HUES64 (cell line): ENCODE data around the gene SDC1.

Source experiments
- H3K27ac ChIP-seq: 2 replicates; pipeline ENCODE4 v1.7.0; 2013; ENCODE audit warnings: low read depth, low read length, inconsistent platforms
- H3K27me3 ChIP-seq: 2 replicates; pipeline ENCODE4 v1.6.1; 2013; ENCODE audit warnings: mild to moderate bottlenecking, low read length; ENCODE audit not compliant: insufficient read depth
- H3K36me3 ChIP-seq: 2 replicates; pipeline ENCODE4 v1.6.1; 2013; ENCODE audit warnings: mild to moderate bottlenecking, low read length; ENCODE audit not compliant: insufficient read depth
- H3K4me1 ChIP-seq: 2 replicates; pipeline ENCODE4 v1.6.1; 2013; ENCODE audit warnings: mild to moderate bottlenecking, low read length, moderate library complexity; ENCODE audit not compliant: insufficient read depth
- H3K4me3 ChIP-seq: 2 replicates; pipeline ENCODE4 v1.5.1; 2013; ENCODE audit warnings: mild to moderate bottlenecking, low read length, moderate library complexity
- H3K9ac ChIP-seq: 2 replicates; pipeline ENCODE4 v1.6.1; 2013; ENCODE audit warnings: mild to moderate bottlenecking, low read depth, low read length
- H3K9me3 ChIP-seq: 2 replicates; pipeline ENCODE4 v1.6.1; 2013; ENCODE audit warnings: low read depth, low read length; ENCODE audit not compliant: insufficient read depth
- WGBS: fragments of 150-250, 120-280 bp; methylation state at CpG from one replicate; pipeline ENCODE4 v1.1.7; 2013; ENCODE audit warnings: missing lambda C conversion rate; 5-methylcytosine and 5-hydroxymethylcytosine counted together

SDC1 gene

DNA sequence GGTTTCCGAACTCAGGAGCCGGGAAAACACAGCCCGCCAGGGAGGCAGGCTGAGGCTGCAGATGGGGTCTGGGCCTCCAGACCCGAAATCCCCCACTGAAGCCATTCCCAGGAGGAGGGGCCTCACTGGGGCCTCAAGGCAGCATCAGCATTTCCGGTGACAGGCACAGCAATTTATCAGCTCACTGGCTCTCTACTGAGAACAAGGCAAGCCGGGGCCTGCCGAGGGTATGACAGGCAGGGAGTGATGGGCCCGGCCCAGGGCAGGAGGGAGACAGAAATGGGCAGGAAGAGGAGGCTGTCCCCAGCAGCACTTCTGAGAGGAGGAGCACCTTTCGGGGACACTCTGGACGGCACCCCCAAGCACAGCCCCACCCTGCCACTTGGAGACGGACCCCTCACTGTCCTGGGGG, 12.5 kb downstream of the SDC1 start:
- Histone ChIP-seq H3K9me3 (no peaks in the 10 kb centered on the region), H3K4me1 (peaks cover 15% of the 10 kb centered on the region; the same call in 1 of the 2 replicates), H3K27me3 (no peaks in the 10 kb centered on the region), H3K27ac (no peak overlapping the region), H3K9ac (no peak overlapping the region; the same call in 1 of the 2 replicates), H3K36me3 (no peaks in the 10 kb centered on the region), H3K4me3 (no peak overlapping the region)
- WGBS: 79% methylated on average over 11 of the region's 11 CpGs

DNA sequence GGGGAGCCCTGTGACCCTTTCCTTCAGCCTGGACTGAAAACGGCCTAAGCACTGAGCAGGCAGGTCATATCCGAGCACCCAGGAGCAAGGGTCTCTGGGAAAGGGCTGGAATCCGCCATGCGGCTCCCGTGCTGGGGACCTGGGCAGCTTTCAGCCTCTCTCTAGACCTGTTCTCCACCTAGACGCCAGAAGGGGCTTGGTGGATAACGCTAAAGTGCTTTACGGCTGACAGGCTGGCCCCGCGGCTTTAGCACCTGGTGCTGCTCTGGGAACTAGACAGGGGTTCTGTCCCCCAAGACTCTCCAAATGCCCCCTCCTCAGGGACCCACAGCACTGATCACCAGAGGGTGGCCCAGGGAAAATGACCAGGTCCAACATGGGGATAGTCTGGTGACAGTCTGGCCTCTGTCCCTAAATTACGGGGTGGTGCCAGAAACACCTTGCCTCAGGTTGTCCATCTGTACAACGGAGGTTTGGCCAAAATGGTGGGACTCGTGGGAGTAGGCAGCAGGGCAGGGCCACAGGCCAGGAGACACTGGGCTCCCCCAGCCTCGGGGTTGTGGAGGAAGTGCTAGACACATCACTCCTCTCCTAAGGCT, 13.0 kb downstream of the SDC1 start:
- H3K9ac ChIP-seq: no peak overlapping the region
- WGBS: 90% methylated on average over 14 of the region's 14 CpGs
- H3K9me3 ChIP-seq: no peaks in the 10 kb centered on the region
- no peaks in the 10 kb centered on the region for H3K27me3 ChIP-seq
- H3K36me3 ChIP-seq: no peaks in the 10 kb centered on the region
- H3K4me3 ChIP-seq: no peak overlapping the region
- peak overlapping the region; percentile 18; the same call in 1 of the 2 replicates for H3K27ac ChIP-seq
- peaks cover 15% of the 10 kb centered on the region; the same call in 1 of the 2 replicates for H3K4me1 ChIP-seq

DNA sequence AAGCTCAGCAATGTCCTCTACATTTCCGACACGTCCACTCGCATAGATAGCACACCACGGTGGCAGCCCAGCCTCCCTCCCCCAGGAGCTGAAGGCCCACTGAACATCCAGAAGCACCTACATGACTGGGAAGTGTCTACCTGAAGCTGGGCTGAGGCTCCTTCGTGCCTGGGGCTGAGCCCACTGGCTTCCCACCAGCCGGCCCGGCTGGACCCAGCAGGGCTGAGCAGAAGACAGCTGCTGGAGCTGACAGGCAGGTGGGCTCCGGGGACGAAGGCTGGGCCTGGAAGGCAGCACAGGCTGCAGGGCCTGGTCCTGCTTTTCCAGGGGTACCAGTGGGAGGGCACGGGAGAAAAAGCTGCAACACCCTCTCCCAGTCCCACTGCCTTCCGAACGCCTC, 13.5 kb downstream of the SDC1 start:
- 91% methylated on average over 12 of the region's 12 CpGs for WGBS

DNA sequence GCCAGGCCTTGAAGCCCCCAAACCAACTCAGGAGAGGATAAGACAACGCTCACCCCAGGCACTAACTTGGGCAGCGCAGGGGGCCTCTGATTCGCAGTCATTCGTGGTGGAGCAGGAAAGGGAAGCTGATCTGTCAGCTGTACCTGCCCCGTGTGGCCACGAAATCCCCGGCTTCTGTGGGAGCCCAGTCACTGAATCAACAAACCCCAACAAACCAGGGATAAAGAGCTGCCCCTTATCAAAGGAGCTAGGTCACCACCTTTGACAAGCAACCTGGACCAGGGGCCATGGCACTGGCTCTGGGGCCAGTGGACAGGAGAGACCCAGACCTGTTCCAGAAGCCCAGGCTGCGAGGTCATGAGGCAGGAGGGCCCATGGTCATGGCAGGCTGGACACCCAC, 14.5 kb downstream of the SDC1 start:
- 93% methylated on average over 8 of the region's 8 CpGs for WGBS
- Histone ChIP-seq H3K27ac (no peak overlapping the region), H3K36me3 (no peaks in the 10 kb centered on the region)

More for the DNA sequence above, 13.5 kb downstream of the SDC1 start:
- Histone ChIP-seq H3K36me3 (no peaks in the 10 kb centered on the region), H3K4me3 (no peak overlapping the region), H3K27ac (no peak overlapping the region; the same call in 1 of the 2 replicates), H3K9ac (no peak overlapping the region), H3K27me3 (no peaks in the 10 kb centered on the region), H3K4me1 (peaks cover 15% of the 10 kb centered on the region; the same call in 1 of the 2 replicates), H3K9me3 (no peaks in the 10 kb centered on the region)

DNA sequence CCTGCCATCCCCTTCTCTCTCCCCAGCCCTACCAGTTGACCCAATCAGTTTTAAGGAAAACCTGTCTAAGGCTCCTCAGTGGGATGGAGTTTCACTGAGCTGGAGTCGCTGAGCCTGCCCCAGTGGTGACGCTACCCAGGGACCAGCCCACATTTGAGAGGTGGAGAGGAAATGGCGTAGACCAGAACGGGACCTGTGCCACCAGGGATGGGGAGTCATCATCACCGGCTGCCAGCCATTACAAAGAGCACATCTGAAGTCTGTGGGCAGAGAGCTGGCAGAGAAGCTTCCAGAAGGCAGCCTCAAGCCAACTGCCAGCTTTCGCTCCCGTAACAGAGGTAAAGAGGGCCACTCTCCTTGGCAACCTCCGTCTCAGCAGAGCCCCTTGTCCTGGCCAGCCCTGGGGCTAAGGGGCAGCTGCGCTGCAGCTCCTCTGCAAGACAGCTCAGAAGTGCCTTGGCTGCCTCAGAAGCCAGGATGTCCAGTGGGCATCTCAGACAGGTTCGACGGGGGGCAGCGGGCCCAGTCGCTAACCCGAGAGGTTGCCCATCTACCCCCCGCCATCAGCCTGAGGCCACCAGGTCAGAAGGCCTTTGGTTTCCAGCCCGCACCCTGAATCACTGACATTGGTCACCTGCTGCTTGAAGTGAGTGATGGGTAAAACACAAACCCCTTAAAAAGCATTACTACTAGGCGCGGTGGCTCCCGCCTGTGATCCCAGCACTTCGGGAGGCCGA, 15.4 kb downstream of the SDC1 start:
- H3K27me3 ChIP-seq: no peaks in the 10 kb centered on the region
- 91% methylated on average over 21 of the region's 21 CpGs for WGBS
- H3K4me1 ChIP-seq: peaks cover 11% of the 10 kb centered on the region; the same call in 1 of the 2 replicates
- no peaks in the 10 kb centered on the region for H3K36me3 ChIP-seq
- H3K4me3 ChIP-seq: no peak overlapping the region
- no peak overlapping the region for H3K27ac ChIP-seq
- H3K9ac ChIP-seq: no peak overlapping the region; the same call in 1 of the 2 replicates
- no peaks in the 10 kb centered on the region for H3K9me3 ChIP-seq

More for the DNA sequence above, 14.5 kb downstream of the SDC1 start:
- H3K4me1 ChIP-seq: peaks cover 15% of the 10 kb centered on the region; the same call in 1 of the 2 replicates
- H3K27me3 ChIP-seq: no peaks in the 10 kb centered on the region
- H3K9ac ChIP-seq: no peak overlapping the region
- no peaks in the 10 kb centered on the region for H3K9me3 ChIP-seq
- H3K4me3 ChIP-seq: no peak overlapping the region

DNA sequence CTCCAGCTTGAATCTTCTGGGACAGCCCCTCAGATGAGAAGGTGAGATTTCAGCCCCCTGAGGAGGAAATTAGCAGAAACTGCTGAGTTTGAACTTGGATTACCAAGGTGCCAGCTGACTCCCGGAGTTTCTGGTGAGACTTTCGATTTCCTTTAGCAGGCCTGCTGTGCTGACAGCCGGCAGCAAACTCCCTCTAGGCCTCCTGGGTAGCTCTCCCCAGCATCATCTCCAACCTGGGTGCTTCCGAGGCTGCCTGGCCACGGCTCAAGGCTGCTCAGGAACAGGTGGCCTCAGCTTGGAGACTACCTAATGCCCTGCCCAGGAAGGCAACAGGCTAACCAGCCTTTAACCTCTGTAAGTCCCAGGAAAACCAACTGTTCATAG, 16.5 kb downstream of the SDC1 start:
- H3K4me3 ChIP-seq: no peak overlapping the region
- WGBS: 76% methylated on average over 5 of the region's 5 CpGs
- no peak overlapping the region for H3K9ac ChIP-seq

DNA sequence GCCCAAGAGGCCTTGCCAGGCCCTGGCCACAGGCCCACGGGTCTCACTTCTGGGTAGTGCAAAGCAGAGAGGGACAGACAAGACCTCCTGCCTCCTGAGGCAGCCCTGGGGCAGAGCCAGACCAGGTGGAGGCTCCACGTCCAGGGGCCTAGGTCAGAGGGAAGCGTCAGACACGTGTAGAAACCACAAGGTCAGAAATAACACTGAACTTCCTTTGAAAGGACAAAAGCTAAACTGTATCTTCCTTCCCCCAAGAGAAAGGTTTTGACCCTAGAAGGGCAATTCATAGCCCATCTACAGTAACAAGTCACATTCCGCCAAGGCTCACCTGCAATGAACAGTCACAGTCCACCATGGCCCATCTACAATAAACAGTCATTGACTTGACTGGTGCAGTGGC, 17.9 kb downstream of the SDC1 start:
- peaks cover 20% of the 10 kb centered on the region for H3K36me3 ChIP-seq
- WGBS: 91% methylated on average over 5 of the region's 5 CpGs
- H3K27me3 ChIP-seq: no peaks in the 10 kb centered on the region
- H3K9ac ChIP-seq: no peak overlapping the region
- no peak overlapping the region for H3K4me3 ChIP-seq
- H3K4me1 ChIP-seq: no peaks in the 10 kb centered on the region; the same call in 1 of the 2 replicates
- H3K9me3 ChIP-seq: no peaks in the 10 kb centered on the region
- H3K27ac ChIP-seq: no peak overlapping the region

More for the DNA sequence above, 16.5 kb downstream of the SDC1 start:
- Histone ChIP-seq H3K9me3 (no peaks in the 10 kb centered on the region), H3K36me3 (peaks cover 6% of the 10 kb centered on the region), H3K4me1 (peaks cover 4% of the 10 kb centered on the region; the same call in 1 of the 2 replicates), H3K27ac (no peak overlapping the region), H3K27me3 (no peaks in the 10 kb centered on the region)

DNA sequence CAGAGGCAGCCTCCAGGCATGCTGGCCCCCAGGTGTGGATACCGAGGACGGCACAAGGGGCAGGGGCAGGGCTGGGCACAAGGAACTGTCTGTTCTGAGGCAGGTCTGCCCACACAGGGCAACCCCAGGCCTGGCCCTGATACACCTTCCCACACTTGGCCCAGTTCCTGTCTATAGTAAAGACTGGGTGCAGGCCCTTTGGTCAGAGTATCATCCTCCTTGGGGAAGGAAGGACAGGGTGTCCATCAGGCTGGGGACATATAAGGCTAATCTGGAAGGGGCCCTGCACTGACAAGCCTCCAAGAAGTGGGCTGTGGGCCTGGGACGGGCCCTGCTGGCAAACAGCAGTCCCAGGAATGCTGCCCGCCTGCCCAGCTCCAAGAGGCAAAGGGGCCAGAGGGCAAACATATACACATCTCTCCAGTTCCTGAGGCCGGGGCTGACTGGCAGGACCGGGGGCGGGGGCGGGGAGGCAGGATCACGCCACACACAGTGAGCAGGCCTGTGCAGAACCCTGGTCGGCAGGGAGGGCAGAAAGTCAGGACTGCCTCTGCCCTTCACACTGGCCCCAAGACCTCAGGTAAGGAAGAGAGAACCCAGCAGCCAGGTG, 18.9 kb downstream of the SDC1 start:
- Histone ChIP-seq H3K27me3 (no peaks in the 10 kb centered on the region), H3K9ac (no peak overlapping the region), H3K4me1 (no peaks in the 10 kb centered on the region), H3K9me3 (no peaks in the 10 kb centered on the region), H3K36me3 (peaks cover 30% of the 10 kb centered on the region), H3K4me3 (no peak overlapping the region), H3K27ac (no peak overlapping the region)
- WGBS: 92% methylated on average over 10 of the region's 10 CpGs

DNA sequence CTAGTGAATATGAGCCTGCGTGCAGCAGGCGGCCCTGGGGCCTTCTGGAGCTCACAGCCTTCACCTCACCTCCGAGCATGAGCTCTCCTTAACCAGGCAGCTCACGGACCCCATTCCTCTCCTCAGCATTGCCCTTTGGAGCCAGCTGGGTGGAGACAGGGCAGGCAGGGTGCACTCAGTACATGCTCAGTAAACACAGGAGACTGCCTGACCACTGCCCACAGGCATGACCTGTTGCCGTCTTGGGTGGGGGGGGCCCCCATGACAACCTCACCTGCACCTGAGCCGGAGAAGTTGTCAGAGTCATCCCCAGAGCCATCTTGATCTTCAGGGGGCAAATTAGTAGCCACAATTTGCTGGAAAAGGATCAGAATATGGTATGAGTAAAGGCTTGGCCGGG, 19.9 kb downstream of the SDC1 start:
- Histone ChIP-seq H3K27me3 (no peaks in the 10 kb centered on the region), H3K9me3 (no peaks in the 10 kb centered on the region), H3K4me3 (no peak overlapping the region), H3K36me3 (peaks cover 34% of the 10 kb centered on the region), H3K9ac (no peak overlapping the region), H3K27ac (no peak overlapping the region), H3K4me1 (no peaks in the 10 kb centered on the region)
- 81% methylated on average over 7 of the region's 7 CpGs for WGBS

DNA sequence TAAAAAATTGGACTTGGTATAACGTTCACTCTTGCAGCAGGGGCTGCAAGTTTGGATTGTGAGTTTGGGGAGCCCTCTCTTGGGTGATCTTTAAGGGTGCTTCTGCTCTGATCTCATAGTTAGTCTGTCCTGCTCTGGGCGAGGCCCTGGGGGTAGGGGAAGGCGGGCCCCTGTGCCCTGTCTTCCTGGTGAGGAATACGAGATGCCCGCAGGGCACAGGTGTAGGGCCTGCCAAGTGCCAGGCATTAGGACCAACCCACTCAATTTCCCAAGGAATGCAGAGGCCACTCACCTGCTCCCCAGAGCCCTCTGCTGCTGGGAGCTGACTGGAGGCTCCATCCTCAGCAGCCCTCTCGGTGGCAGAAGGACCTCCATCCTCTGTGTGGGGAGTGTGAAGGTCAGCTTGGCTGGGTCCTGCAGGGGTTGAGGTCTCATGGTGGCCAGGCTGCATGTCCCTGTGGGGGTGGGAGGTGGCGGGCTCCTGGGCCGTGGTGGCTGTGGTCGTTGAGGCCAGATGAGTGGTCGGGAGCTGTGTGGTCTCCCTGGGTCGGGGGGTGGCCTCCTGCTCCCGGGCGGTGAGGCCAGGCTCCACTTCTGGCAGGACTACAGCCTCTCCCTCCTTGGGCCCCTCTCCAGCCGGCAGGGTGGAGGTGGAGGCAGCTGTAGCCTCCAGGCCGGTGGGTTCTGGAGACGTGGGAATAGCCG, 21.3 kb downstream of the SDC1 start:
- no peaks in the 10 kb centered on the region for H3K9me3 ChIP-seq
- H3K27me3 ChIP-seq: no peaks in the 10 kb centered on the region
- no peak overlapping the region for H3K27ac ChIP-seq
- no peak overlapping the region for H3K9ac ChIP-seq
- 93% methylated on average over 17 of the region's 17 CpGs for WGBS
- peaks cover 34% of the 10 kb centered on the region for H3K36me3 ChIP-seq
- H3K4me3 ChIP-seq: no peak overlapping the region
- H3K4me1 ChIP-seq: 0 out of 2 replicates have a peak, but pooled peaks cover 3% of the 10 kb centered on the region

DNA sequence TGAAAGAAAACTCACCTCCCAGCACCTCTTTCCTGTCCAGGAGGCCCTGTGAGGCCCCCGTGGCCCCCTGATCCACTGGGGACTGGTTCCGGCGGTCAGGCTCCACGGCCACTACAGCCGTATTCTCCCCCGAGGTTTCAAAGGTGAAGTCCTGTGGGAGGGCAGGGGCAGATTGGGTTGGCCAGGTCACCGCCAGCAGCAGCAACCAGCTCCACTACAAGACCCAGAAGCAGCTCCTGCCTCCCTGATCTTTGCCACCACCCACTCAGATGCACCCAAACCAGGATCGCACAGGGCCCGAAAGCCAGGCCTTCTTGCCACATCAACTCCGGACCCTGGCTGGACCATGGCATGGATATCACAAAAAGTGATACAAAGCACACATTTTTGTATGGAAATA, 21.9 kb downstream of the SDC1 start:
- no peaks in the 10 kb centered on the region for H3K27me3 ChIP-seq
- H3K9me3 ChIP-seq: no peaks in the 10 kb centered on the region
- H3K9ac ChIP-seq: no peak overlapping the region
- H3K27ac ChIP-seq: no peak overlapping the region
- peaks cover 34% of the 10 kb centered on the region for H3K36me3 ChIP-seq
- 93% methylated on average over 10 of the region's 10 CpGs for WGBS
- no peak overlapping the region for H3K4me3 ChIP-seq
- H3K4me1 ChIP-seq: 0 out of 2 replicates have a peak, but pooled peaks cover 3% of the 10 kb centered on the region
